H1 (cell line): Measurements from ENCODE around the gene NCOA1. TPM values are rescaled to one million over a fixed set of nuclear protein-coding genes. Genes with fewer than 3 reads are reported as not detected.

Experiments used
- CTCF ChIA-PET: fragments of 300-600 bp; sonication (Branson Sonifier 250); formaldehyde crosslinking; loops from one replicate; lab custom pipeline; 2021; ENCODE audit not compliant: partially characterized antibody; lab: Charles Lee
- POLR2A ChIA-PET: fragments of 300-600 bp; sonication (Branson Sonifier 250); formaldehyde crosslinking; loops from one replicate; lab custom pipeline; 2021; ENCODE audit warnings: inconsistent platforms; ENCODE audit not compliant: partially characterized antibody; lab: Charles Lee
- DNase-seq, 2 experiments: peaks; one replicate each; pipeline versions ENCODE4 v3.0.0 to v3.0.0-alpha.2; 2010 to 2022; ENCODE audit warnings: low spot score in 2 of 2, low read depth in 1 of 2, mixed read lengths in 1 of 2
- FAIRE-seq: peaks from 2 replicates; lab custom pipeline; 2011; peaks lifted over from hg19 to GRCh38; lab: Jason Lieb, UNC
- H2AFZ ChIP-seq: 2 replicates; pipeline ENCODE4 v1.8.1; 2012; ENCODE audit warnings: low read length, inconsistent platforms
- H2AK5ac ChIP-seq: 2 replicates; pipeline ENCODE4 v1.6.1; 2013; ENCODE audit warnings: low read depth, low read length
- H2BK120ac ChIP-seq: replicated peaks from 2 replicates; pipeline ENCODE3; 2013; ENCODE audit warnings: low read depth, low read length, inconsistent platforms
- H2BK12ac ChIP-seq: 2 replicates; pipeline ENCODE4 v1.6.1; 2013; ENCODE audit warnings: low read depth, low read length
- H2BK15ac ChIP-seq: 2 replicates; pipeline ENCODE4 v1.6.1; 2013; ENCODE audit warnings: low read length
- H2BK20ac ChIP-seq: 2 replicates; pipeline ENCODE4 v1.6.1; 2013; ENCODE audit warnings: low read length
- H2BK5ac ChIP-seq: 2 replicates; pipeline ENCODE4 v1.6.1; 2013; ENCODE audit warnings: low read depth, low read length
- H3K14ac ChIP-seq: 2 replicates; pipeline ENCODE4 v1.6.1; 2013; ENCODE audit warnings: inconsistent platforms; ENCODE audit not compliant: insufficient read length
- H3K18ac ChIP-seq: 2 replicates; pipeline ENCODE4 v1.6.1; 2013; ENCODE audit warnings: low read length; ENCODE audit errors: extremely low read depth
- H3K23ac ChIP-seq: 2 replicates; pipeline ENCODE4 v1.6.1; 2013; ENCODE audit warnings: inconsistent platforms; ENCODE audit not compliant: insufficient read length
- H3K23me2 ChIP-seq: 2 replicates; pipeline ENCODE4 v1.6.1; 2013; ENCODE audit warnings: low read depth, low read length
- H3K27ac ChIP-seq: 2 replicates; pipeline ENCODE4 v1.6.1; 2011; ENCODE audit warnings: low read depth, low read length, inconsistent platforms
- H3K27me3 ChIP-seq, 4 experiments: replicated peaks in 1 of 4; 1 replicate in 1 of 4; 2 replicates in 3 of 4; pipeline versions ENCODE4 v1.6.1 to v1.8.1; 2011 to 2013; ENCODE audit warnings: low read length in 3 of 4, mild to moderate bottlenecking in 3 of 4, inconsistent platforms in 2 of 4, mixed read lengths in 2 of 4, moderate library complexity in 1 of 4; ENCODE audit not compliant: control insufficient read depth in 3 of 4, insufficient read depth in 3 of 4; ENCODE audit errors: extremely low read depth in 1 of 4
- H3K36me3 ChIP-seq, 4 experiments: 2 replicates each; pipeline versions ENCODE4 v1.6.1 to v1.8.1; 2011 to 2013; ENCODE audit warnings: mild to moderate bottlenecking in 4 of 4, low read length in 3 of 4, moderate library complexity in 2 of 4, control low read depth in 1 of 4, inconsistent platforms in 1 of 4; ENCODE audit not compliant: insufficient read depth in 4 of 4, control insufficient read depth in 2 of 4
- H3K4ac ChIP-seq: replicated peaks from 2 replicates; pipeline ENCODE3; 2013; ENCODE audit warnings: low read length, low read depth, mixed read lengths, inconsistent platforms; ENCODE audit not compliant: insufficient read length
- H3K4me1 ChIP-seq, 4 experiments: replicated peaks in 1 of 4; 1 replicate in 1 of 4; 2 replicates in 3 of 4; pipeline versions ENCODE4 v1.6.1 to v1.8.1; 2011 to 2013; ENCODE audit warnings: low read length in 3 of 4, inconsistent platforms in 2 of 4, mixed read lengths in 1 of 4; ENCODE audit not compliant: insufficient read depth in 4 of 4, control insufficient read depth in 3 of 4
- H3K4me2 ChIP-seq, 2 experiments: 2 replicates each; pipeline versions ENCODE4 v1.6.1 to v1.8.1; 2011 to 2013; ENCODE audit warnings: low read depth in 2 of 2, low read length in 2 of 2, control low read depth in 1 of 2, inconsistent platforms in 1 of 2, mild to moderate bottlenecking in 1 of 2; ENCODE audit not compliant: insufficient read depth in 1 of 2
- H3K4me3 ChIP-seq, 4 experiments: fragments of 200-600, 300-600 bp in 1 of 4; sonication (generic), shearing (Covaris generic), sonication (Bioruptor Twin) in 1 of 4; 2 replicates each; pipeline versions ENCODE4 v1.5.1 to v1.8.1; 2011 to 2016; ENCODE audit warnings: low read length in 4 of 4, low read depth in 3 of 4, control low read depth in 2 of 4, inconsistent platforms in 2 of 4, mild to moderate bottlenecking in 2 of 4, mixed read lengths in 1 of 4, moderate library complexity in 1 of 4; ENCODE audit not compliant: insufficient read depth in 2 of 4; ENCODE audit errors: extremely low read depth in 1 of 4
- H3K56ac ChIP-seq: replicated peaks from 2 replicates; pipeline ENCODE3; 2013; ENCODE audit warnings: low read depth, mild to moderate bottlenecking, mixed read lengths, low read length, inconsistent platforms; ENCODE audit not compliant: insufficient read length
- H3K79me1 ChIP-seq: 2 replicates; pipeline ENCODE4 v1.6.1; 2013; ENCODE audit warnings: low read depth, low read length, control low read depth
- H3K79me2 ChIP-seq, 2 experiments: 2 replicates each; pipeline versions ENCODE4 v1.6.1 to v1.8.1; 2012 to 2013; ENCODE audit warnings: low read length in 2 of 2, mild to moderate bottlenecking in 2 of 2, inconsistent platforms in 1 of 2; ENCODE audit not compliant: insufficient read depth in 2 of 2, control insufficient read depth in 1 of 2
- H3K9ac ChIP-seq, 4 experiments: replicated peaks in 1 of 4; 1 replicate in 1 of 4; 2 replicates in 3 of 4; pipeline versions ENCODE4 v1.6.1 to v1.8.1; 2011 to 2013; ENCODE audit warnings: low read depth in 3 of 4, low read length in 3 of 4, control low read depth in 2 of 4, mild to moderate bottlenecking in 2 of 4, moderate library complexity in 2 of 4, inconsistent platforms in 1 of 4; ENCODE audit errors: extremely low read depth in 1 of 4
- H3K9me3 ChIP-seq, 2 experiments: 2 replicates each; pipeline versions ENCODE4 v1.6.1 to v1.8.1; 2012 to 2013; ENCODE audit warnings: mild to moderate bottlenecking in 2 of 2, moderate library complexity in 2 of 2, control low read depth in 1 of 2, inconsistent platforms in 1 of 2, low read depth in 1 of 2, low read length in 1 of 2, mixed read lengths in 1 of 2; ENCODE audit not compliant: insufficient read depth in 2 of 2
- H4K20me1 ChIP-seq, 2 experiments: replicated peaks in 1 of 2; 2 replicates each; pipeline versions ENCODE3 to v1.8.1; 2011 to 2013; ENCODE audit warnings: inconsistent platforms in 2 of 2, low read length in 2 of 2, mild to moderate bottlenecking in 1 of 2; ENCODE audit not compliant: insufficient read depth in 2 of 2, control insufficient read depth in 1 of 2
- H4K5ac ChIP-seq: 2 replicates; pipeline ENCODE4 v1.6.1; 2013; ENCODE audit warnings: low read length, low read depth, mixed read lengths, inconsistent platforms; ENCODE audit not compliant: insufficient read length
- H4K8ac ChIP-seq: 2 replicates; pipeline ENCODE4 v1.8.0; 2013; ENCODE audit warnings: mild to moderate bottlenecking, moderate library complexity, low read length, inconsistent platforms; ENCODE audit not compliant: insufficient read depth; ENCODE audit errors: extremely low read depth
- H4K91ac ChIP-seq: replicated peaks from 2 replicates; pipeline ENCODE3; 2013; ENCODE audit warnings: low read length, mixed read lengths, inconsistent platforms; ENCODE audit not compliant: insufficient read length
- SIRT6 ChIP-seq: IDR thresholded peaks from one replicate; pipeline ENCODE4 v1.7.1; 2012; ENCODE audit warnings: low read length, inconsistent platforms
- WGBS, 2 experiments: shearing (Covaris generic) in 1 of 2; methylation state at CpG; one replicate each; pipeline versions ENCODE4 v1.1.6 to v1.1.7; 2013 to 2015; ENCODE audit warnings: low lambda C conversion rate in 2 of 2, mixed read lengths in 2 of 2, inconsistent platforms in 1 of 2, low coverage in 1 of 2, missing lambda C conversion rate in 1 of 2; ENCODE audit not compliant: insufficient replicate concordance in 2 of 2, insufficient coverage in 1 of 2, insufficient read length in 1 of 2; ENCODE audit errors: extremely low coverage in 1 of 2, missing lambda C conversion rate in 1 of 2; 5-methylcytosine and 5-hydroxymethylcytosine counted together
- polyA plus RNA-seq, 7 experiments: library from polyadenylated mRNA; depleted of rRNA in 3 of 7; stranded (reverse) in 5 of 7; unstranded in 2 of 7; fragments of >200 nt in 5 of 7; fragments of 200-250 nt in 2 of 7; gene quantifications; 1 replicate in 5 of 7; 2 replicates in 1 of 7; 4 replicates in 1 of 7; pipeline versions ENCODE4 v1.2.1 to v1.2.3, GENCODE V29; 2011 to 2013; ENCODE audit warnings: missing spikeins in 2 of 7, mixed read lengths in 2 of 7
- total RNA-seq: library from RNA; stranded (reverse); fragmentation: NEBNext Ultra II Directional; extraction: Animal tissue kit (Norgen Biotek cat#: 25700); gene quantifications from 2 replicates; pipeline ENCODE4 v1.2.1, GENCODE V29; 2021

Gene NCOA1
- total and polyA plus RNA-seq, 2 of the 8 experiments (the other 6 are each of a cell fraction or from before 2014, with no cell fraction given), result 12.8 to 17.9 TPM

GRCh38 chr2:24618680-24619079, 127.6 kb downstream of the NCOA1 start:
- H3K23me2 ChIP-seq, result no peaks in the 10 kb centered on the region
- H2BK12ac ChIP-seq, result no peak overlapping the region
- TF ChIP-seq SIRT6, result no peak
- H3K9me3 ChIP-seq, result no peaks in the 10 kb centered on the region
- no peak overlapping the region for H4K5ac ChIP-seq
- no peaks in the 10 kb centered on the region for H3K79me2 ChIP-seq
- H4K91ac ChIP-seq, result no peak overlapping the region
- H2BK15ac ChIP-seq, result no peak overlapping the region
- no peak overlapping the region for H3K4ac ChIP-seq
- DNase-seq (no peak), FAIRE-seq (no peak)
- H3K4me3 ChIP-seq, result no peak overlapping the region
- H3K56ac ChIP-seq, result no peak overlapping the region
- H3K14ac ChIP-seq, result no peak overlapping the region
- H4K8ac ChIP-seq, result no peak overlapping the region
- WGBS, 2 experiments, result 93% methylated on average over 1 of the region's 1 CpG; no CpG with 5 or more reads in 1 of the 2 experiments
- CTCF ChIA-PET, result interaction anchor here (1.0 kb wide), 1 partner anchor 208 kb away, joined by 3 read pairs; no protein-coding TSS in a partner anchor
- H2BK120ac ChIP-seq, result no peak overlapping the region
- H3K4me2 ChIP-seq, result no peak overlapping the region
- POLR2A ChIA-PET, result no interaction called here
- H4K20me1 ChIP-seq, result no peaks in the 10 kb centered on the region
- H3K27ac ChIP-seq, result no peak overlapping the region
- H3K4me1 ChIP-seq, result peaks cover 0 to 3% (median under 1%) of the 10 kb centered on the region in 4 experiments; a peak in 2 of 7 replicates
- no peak overlapping the region for H2AFZ ChIP-seq
- H3K27me3 ChIP-seq, result no peaks in the 10 kb centered on the region
- H2AK5ac ChIP-seq, result no peak overlapping the region
- no peak overlapping the region for H3K23ac ChIP-seq
- H2BK5ac ChIP-seq, result no peak overlapping the region
- H3K79me1 ChIP-seq, result no peaks in the 10 kb centered on the region
- no peak overlapping the region for H2BK20ac ChIP-seq
- H3K36me3 ChIP-seq, result no peaks in the 10 kb centered on the region; a peak in 1 of 8 replicates
- H3K9ac ChIP-seq, result no peak overlapping the region
- no peak overlapping the region for H3K18ac ChIP-seq
